ENCODE results near the gene CMAS. TPM values are rescaled to one million over a fixed set of nuclear protein-coding genes. Genes with fewer than 3 reads are reported as not detected.
"Not testable (repeated sequence)": the region's sequence is repeated elsewhere in the genome, so short reads cannot be mapped to it uniquely, and the experiment has no call there.

Gene CMAS
- polyA plus RNA-seq (2011; rRNA removed) = 22.4 and 31.7 TPM in 2 replicates
- 3.6 and 5.7 TPM in 2 replicates for polyA minus RNA-seq (2011; rRNA and poly(A)+ RNA removed)

GRCh38 chr12:22046090-22046967, at the start of gene CMAS:
Gene CMAS (plus strand): TSS chr12:22046218. CDS start chr12:22046304, 86 bp downstream.
- Histone ChIP-seq H3K27me3 (ENCODE audit: control insufficient read depth, insufficient read depth, low read length) (no peaks in the 10 kb centered on the region), H3K9me3 (ENCODE audit: control insufficient read depth, insufficient read depth, low read length) (no peaks in the 10 kb centered on the region; the same call in 1 of the 2 replicates), H3K4me3 (ENCODE audit: low read depth, low read length) (peak within 1 kb of the TSS; percentile 84), H3K27ac (ENCODE audit: low read depth, low read length) (peak within 1 kb of the TSS; percentile 50)
- TF ChIP-seq CTCF (IDR thresholded peaks at IDR 0.05; ENCODE audit: low read depth, low read length) = no peak
- POLR2A ChIA-PET = interaction anchor here (0.6 to 0.9 kb wide), 2 partner anchors 54 to 237 kb away, joined by 3 read pairs; no protein-coding TSS in a partner anchor
- DNase-seq (ENCODE audit: low read depth, low spot score) = peak; percentile 15
- CTCF ChIA-PET = interaction anchor here (0.5 to 3.9 kb wide), 4 partner anchors 10 to 1279 kb away, joined by 3 to 21 read pairs (median 4); no protein-coding TSS in a partner anchor

GRCh38 chr12:21998295-21998694, 47.7 kb upstream of the CMAS start:
- CTCF ChIA-PET = interaction anchor here (0.6 to 1.6 kb wide), 3 partner anchors 9 to 300 kb away, joined by 3 to 5 read pairs (median 4); no protein-coding TSS in a partner anchor
- no peak for TF ChIP-seq CTCF (IDR thresholded peaks at IDR 0.05; ENCODE audit: low read depth, low read length)

DNA sequence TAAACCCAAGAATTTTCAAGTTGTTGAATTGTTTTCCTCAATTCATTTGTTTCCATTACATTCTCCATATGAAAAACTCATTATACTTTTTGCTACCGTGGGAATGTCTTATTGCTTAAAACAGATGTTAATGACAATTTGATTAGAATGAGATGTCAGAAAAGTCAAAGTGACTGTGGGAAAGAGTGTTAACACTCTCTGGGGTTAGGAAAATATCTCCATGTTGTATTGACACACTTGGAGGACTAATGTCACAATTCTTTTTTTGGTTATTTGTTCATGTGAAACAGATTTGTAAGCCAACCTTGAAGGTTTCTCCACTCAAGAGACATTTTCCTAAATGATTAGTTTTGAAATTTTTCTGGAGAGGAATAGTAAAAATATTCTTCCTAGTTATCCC, 47.2 kb upstream of the CMAS start:
- CTCF ChIA-PET = interaction anchor here (1.6 to 2.0 kb wide), 2 partner anchors 8 to 301 kb away, joined by 5 to 6 read pairs; no protein-coding TSS in a partner anchor
- Histone ChIP-seq H3K4me3 (ENCODE audit: low read depth, low read length) (no peak overlapping the region), H3K27me3 (ENCODE audit: control insufficient read depth, insufficient read depth, low read length) (no peaks in the 10 kb centered on the region), H3K27ac (ENCODE audit: low read depth, low read length) (no peak overlapping the region), H3K9me3 (ENCODE audit: control insufficient read depth, insufficient read depth, low read length) (no peaks in the 10 kb centered on the region)
- POLR2A ChIA-PET = no interaction called here
- no peak for TF ChIP-seq CTCF (IDR thresholded peaks at IDR 0.05; ENCODE audit: low read depth, low read length)
- DNase-seq (ENCODE audit: low read depth, low spot score) = no peak

More at GRCh38 chr12:21998295-21998694, 47.7 kb upstream of the CMAS start:
- H3K27ac ChIP-seq (ENCODE audit: low read depth, low read length) = no peak overlapping the region
- DNase-seq (ENCODE audit: low read depth, low spot score) = no peak
- POLR2A ChIA-PET = no interaction called here
- no peaks in the 10 kb centered on the region for H3K9me3 ChIP-seq (ENCODE audit: control insufficient read depth, insufficient read depth, low read length)
- no peak overlapping the region for H3K4me3 ChIP-seq (ENCODE audit: low read depth, low read length)
- H3K27me3 ChIP-seq (ENCODE audit: control insufficient read depth, insufficient read depth, low read length) = no peaks in the 10 kb centered on the region

DNA sequence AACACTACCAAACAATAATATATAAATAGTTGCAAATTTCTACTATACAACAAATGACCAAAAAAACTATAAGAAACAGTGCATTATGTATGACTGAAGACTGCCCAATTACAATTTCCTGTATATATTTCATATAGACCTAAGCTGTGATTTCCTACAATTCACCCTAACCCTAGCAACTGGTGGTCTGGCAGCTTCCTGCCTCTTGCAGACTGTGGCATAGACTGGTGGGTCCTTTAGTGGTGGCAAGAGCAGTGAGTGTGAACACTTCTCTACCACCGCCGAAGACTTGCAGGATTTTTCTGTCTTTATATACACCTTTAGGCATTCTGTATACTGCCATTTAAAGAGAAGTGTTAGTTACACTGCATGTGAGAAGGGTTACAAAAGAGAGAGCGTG, 43.6 kb upstream of the CMAS start:
- H3K9me3 ChIP-seq (ENCODE audit: control insufficient read depth, insufficient read depth, low read length) = no peaks in the 10 kb centered on the region
- no peak for TF ChIP-seq CTCF (IDR thresholded peaks at IDR 0.05; ENCODE audit: low read depth, low read length)
- H3K27me3 ChIP-seq (ENCODE audit: control insufficient read depth, insufficient read depth, low read length) = no peaks in the 10 kb centered on the region
- H3K27ac ChIP-seq (ENCODE audit: low read depth, low read length) = no peak overlapping the region
- DNase-seq (ENCODE audit: low read depth, low spot score) = no peak
- no peak overlapping the region for H3K4me3 ChIP-seq (ENCODE audit: low read depth, low read length)
- ChIA-PET POLR2A (no interaction called here), CTCF (interaction anchor here (1.6 to 2.3 kb wide), 3 partner anchors 12 to 333 kb away, joined by 3 to 10 read pairs (median 9); no protein-coding TSS in a partner anchor)

DNA sequence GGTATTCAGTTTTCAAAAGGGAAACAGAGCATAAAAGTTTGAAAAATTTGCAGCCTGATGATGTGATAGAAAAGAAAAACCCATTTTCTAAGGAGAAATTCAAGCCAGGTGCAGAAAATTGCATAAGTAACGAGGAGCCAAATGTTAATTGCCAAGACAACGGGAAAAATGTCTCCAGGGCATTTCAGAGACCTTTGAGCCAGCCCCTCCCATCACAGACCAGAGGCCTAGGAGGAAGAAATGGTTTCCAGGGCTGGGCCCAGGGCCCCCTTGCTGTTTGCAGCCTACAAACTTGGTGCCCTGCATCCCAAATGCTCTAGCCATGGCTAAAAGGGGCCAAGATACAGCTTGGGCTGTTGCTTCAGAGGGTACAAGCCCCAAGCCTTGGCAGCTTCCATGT, 38.2 kb upstream of the CMAS start:
- POLR2A ChIA-PET; H3K9me3 ChIP-seq (ENCODE audit: control insufficient read depth, insufficient read depth, low read length); DNase-seq (ENCODE audit: low read depth, low spot score); H3K4me3 ChIP-seq (ENCODE audit: low read depth, low read length); H3K27ac ChIP-seq (ENCODE audit: low read depth, low read length); H3K27me3 ChIP-seq (ENCODE audit: control insufficient read depth, insufficient read depth, low read length); CTCF ChIA-PET: not testable (repeated sequence)

All from AG04450 (cell line).